Lower lobe of right lung (tissue), 2 donors: ENCODE measurements around the gene UBR3. TPM values are rescaled to one million over a fixed set of nuclear protein-coding genes. Genes with fewer than 3 reads are reported as not detected.

ENCODE experiments used
- ATAC-seq, 2 donors: fragments of 200-7000 bp; cut with Tn5 transposase; one replicate each; pipeline ENCODE4 v1.9.1; 2020 to 2022; ENCODE audit warnings: mild to moderate bottlenecking in 2 of 2, moderate library complexity in 2 of 2
- DNase-seq: peaks from one replicate; pipeline ENCODE4 v3.0.0-alpha.2; 2020
- H3K27ac ChIP-seq: fragments of 200-600 bp; one replicate; pipeline ENCODE4 v1.8.0; 2022
- H3K27me3 ChIP-seq: fragments of 200-600 bp; one replicate; pipeline ENCODE4 v1.8.0; 2022; ENCODE audit warnings: low read depth
- H3K36me3 ChIP-seq: fragments of 200-600 bp; one replicate; pipeline ENCODE4 v1.8.0; 2022; ENCODE audit warnings: mild to moderate bottlenecking
- H3K4me1 ChIP-seq: fragments of 200-600 bp; one replicate; pipeline ENCODE4 v1.8.0; 2022
- H3K4me3 ChIP-seq: fragments of 200-600 bp; one replicate; pipeline ENCODE4 v1.8.0; 2022; ENCODE audit warnings: mild to moderate bottlenecking
- H3K9me3 ChIP-seq: fragments of 200-600 bp; one replicate; pipeline ENCODE4 v1.8.0; 2022
- intact Hi-C: fragments of 100-400 bp; cut with DNase I; formaldehyde crosslinking; loops from one replicate; pipeline ENCODE4 v1.11.0; 2022
- long read RNA-seq: library from polyadenylated mRNA; unstranded; transcript quantifications from one replicate; pipeline ENCODE4 v2.0.0, GENCODE V29; 2021
- total RNA-seq: library from RNA; stranded (reverse); fragmentation: NEBNext Ultra II Directional; extraction: Animal tissue kit (Norgen Biotek cat#: 25700); gene quantifications from one replicate; pipeline ENCODE4 v1.2.1, GENCODE V29; 2021
- TF ChIP-seq, protein P1 (sequence below): fragments of 200-600 bp; IDR thresholded peaks from one replicate; pipeline ENCODE4 v1.8.0; 2022; ENCODE audit warnings: antibody characterized with exemption, mild to moderate bottlenecking
- donor health status: DM: no; HTN: yes; CAD: no; lungs with severe emphysema.

The UBR3 gene, protein sequence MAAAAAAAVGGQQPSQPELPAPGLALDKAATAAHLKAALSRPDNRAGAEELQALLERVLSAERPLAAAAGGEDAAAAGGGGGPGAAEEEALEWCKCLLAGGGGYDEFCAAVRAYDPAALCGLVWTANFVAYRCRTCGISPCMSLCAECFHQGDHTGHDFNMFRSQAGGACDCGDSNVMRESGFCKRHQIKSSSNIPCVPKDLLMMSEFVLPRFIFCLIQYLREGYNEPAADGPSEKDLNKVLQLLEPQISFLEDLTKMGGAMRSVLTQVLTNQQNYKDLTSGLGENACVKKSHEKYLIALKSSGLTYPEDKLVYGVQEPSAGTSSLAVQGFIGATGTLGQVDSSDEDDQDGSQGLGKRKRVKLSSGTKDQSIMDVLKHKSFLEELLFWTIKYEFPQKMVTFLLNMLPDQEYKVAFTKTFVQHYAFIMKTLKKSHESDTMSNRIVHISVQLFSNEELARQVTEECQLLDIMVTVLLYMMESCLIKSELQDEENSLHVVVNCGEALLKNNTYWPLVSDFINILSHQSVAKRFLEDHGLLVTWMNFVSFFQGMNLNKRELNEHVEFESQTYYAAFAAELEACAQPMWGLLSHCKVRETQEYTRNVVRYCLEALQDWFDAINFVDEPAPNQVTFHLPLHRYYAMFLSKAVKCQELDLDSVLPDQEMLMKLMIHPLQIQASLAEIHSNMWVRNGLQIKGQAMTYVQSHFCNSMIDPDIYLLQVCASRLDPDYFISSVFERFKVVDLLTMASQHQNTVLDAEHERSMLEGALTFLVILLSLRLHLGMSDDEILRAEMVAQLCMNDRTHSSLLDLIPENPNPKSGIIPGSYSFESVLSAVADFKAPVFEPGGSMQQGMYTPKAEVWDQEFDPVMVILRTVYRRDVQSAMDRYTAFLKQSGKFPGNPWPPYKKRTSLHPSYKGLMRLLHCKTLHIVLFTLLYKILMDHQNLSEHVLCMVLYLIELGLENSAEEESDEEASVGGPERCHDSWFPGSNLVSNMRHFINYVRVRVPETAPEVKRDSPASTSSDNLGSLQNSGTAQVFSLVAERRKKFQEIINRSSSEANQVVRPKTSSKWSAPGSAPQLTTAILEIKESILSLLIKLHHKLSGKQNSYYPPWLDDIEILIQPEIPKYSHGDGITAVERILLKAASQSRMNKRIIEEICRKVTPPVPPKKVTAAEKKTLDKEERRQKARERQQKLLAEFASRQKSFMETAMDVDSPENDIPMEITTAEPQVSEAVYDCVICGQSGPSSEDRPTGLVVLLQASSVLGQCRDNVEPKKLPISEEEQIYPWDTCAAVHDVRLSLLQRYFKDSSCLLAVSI (N-terminal part only)
- total RNA-seq: 46.7 TPM
- long read RNA-seq, full-length matches to known transcripts: 2 of 30 reads
- long read RNA-seq, partial matches to known transcripts: 16 of 30 reads
- long read RNA-seq, other reads (novel, unspliced or antisense): 12 of 30 reads

GRCh38 chr2:169827272-169828140, at the start of gene UBR3:
UBR3 (plus strand) TSS chr2:169827454; CDS start chr2:169827508, 54 bp downstream.
- H3K27me3 ChIP-seq: no peaks in the 10 kb centered on the region
- H3K9me3 ChIP-seq: no peaks in the 10 kb centered on the region
- peak within 1 kb of the TSS; percentile 94 for H3K4me3 ChIP-seq
- TF ChIP-seq, protein P1, sequence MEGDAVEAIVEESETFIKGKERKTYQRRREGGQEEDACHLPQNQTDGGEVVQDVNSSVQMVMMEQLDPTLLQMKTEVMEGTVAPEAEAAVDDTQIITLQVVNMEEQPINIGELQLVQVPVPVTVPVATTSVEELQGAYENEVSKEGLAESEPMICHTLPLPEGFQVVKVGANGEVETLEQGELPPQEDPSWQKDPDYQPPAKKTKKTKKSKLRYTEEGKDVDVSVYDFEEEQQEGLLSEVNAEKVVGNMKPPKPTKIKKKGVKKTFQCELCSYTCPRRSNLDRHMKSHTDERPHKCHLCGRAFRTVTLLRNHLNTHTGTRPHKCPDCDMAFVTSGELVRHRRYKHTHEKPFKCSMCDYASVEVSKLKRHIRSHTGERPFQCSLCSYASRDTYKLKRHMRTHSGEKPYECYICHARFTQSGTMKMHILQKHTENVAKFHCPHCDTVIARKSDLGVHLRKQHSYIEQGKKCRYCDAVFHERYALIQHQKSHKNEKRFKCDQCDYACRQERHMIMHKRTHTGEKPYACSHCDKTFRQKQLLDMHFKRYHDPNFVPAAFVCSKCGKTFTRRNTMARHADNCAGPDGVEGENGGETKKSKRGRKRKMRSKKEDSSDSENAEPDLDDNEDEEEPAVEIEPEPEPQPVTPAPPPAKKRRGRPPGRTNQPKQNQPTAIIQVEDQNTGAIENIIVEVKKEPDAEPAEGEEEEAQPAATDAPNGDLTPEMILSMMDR: peak; percentile 20
- peak; percentile 95 for DNase-seq
- no peaks in the 10 kb centered on the region for H3K36me3 ChIP-seq
- intact Hi-C loops: no loop called here
- peak within 1 kb of the TSS; percentile 88 for H3K27ac ChIP-seq
- peak; percentile 92 to 96 for ATAC-seq
- peaks cover 53% of the 10 kb centered on the region for H3K4me1 ChIP-seq

- H3K4me1 ChIP-seq: no peaks in the 10 kb centered on the region
- no peaks in the 10 kb centered on the region for H3K36me3 ChIP-seq
- TF ChIP-seq, protein P1: no peak
- H3K4me3 ChIP-seq: no peak overlapping the region
- DNase-seq: no peak
- no peak for ATAC-seq
- no peak overlapping the region for H3K27ac ChIP-seq
- no peaks in the 10 kb centered on the region for H3K27me3 ChIP-seq
- no peaks in the 10 kb centered on the region for H3K9me3 ChIP-seq
- intact Hi-C loops: no loop called here
These were observed 48.8 kb upstream of the UBR3 start for GRCh38 chr2:169778446-169778845.

DNA sequence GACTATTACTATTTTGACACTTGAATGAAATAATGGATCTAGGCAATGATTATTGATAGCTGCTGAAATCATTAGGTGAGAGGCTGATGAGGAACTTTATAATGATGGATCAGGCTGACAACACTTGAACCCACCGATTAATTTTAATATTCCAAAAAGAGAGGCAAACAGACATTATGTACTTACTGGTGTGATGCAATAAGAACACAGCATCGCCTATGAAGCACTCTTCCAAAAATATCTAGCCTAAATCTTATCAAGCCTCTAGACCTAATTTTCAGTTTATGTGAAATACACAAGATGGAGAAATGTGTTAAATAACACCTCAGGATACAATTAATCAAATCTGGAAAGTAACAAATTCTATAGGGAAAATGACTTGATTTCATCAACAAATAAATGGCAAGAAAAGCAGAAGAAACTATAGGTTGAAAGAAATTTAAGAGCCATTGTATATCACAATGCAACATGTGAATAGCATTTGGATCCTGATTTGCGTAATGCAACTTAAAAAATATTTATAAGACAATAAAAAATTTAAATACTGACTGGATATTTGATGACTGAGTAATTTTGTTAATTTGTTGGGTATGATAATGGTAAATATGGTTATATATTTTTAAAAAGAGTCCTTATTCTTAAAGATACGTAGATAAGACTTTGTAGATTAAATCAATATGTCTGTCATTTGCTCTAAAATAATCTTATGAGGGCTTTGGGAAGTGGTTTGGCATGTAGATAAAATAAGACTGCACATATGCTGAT, 45.8 kb upstream of the UBR3 start:
- DNase-seq: no peak
- H3K27ac ChIP-seq: no peak overlapping the region
- no peak for ATAC-seq
- no peaks in the 10 kb centered on the region for H3K4me1 ChIP-seq
- H3K9me3 ChIP-seq: no peaks in the 10 kb centered on the region
- TF ChIP-seq, protein P1: no peak
- intact Hi-C loops: no loop called here
- no peaks in the 10 kb centered on the region for H3K27me3 ChIP-seq
- H3K36me3 ChIP-seq: no peaks in the 10 kb centered on the region
- H3K4me3 ChIP-seq: no peak overlapping the region

DNA sequence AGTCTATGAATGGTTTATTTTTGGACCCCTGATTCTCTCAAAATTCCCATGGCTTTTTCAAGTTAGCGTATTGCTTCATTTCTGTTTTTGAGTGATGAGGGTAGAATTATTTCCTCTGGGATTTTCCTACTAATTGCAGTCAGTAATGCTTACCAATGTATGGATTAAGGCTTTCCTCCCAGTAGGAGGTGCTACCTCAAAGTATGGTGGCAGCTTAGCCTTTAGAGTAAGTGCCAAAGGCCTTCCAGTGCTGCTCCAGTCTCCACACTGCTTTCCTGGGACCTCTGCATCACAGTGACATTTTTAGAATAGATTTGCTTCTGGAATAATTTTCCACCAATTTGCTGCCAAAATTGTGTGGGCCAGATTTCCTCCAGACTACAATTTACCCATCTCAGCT, 44.7 kb upstream of the UBR3 start:
- Histone ChIP-seq H3K36me3 (no peaks in the 10 kb centered on the region), H3K4me1 (no peaks in the 10 kb centered on the region), H3K4me3 (no peak overlapping the region), H3K9me3 (no peaks in the 10 kb centered on the region), H3K27ac (no peak overlapping the region), H3K27me3 (no peaks in the 10 kb centered on the region)
- DNase-seq (no peak), ATAC-seq (no peak)
- intact Hi-C loops: no loop called here
- TF ChIP-seq, protein P1: no peak
